Measurements from ENCODE around the gene SRSF3. TPM values are rescaled to one million over a fixed set of nuclear protein-coding genes. Genes with fewer than 3 reads are reported as not detected.
A peak's percentile ranks its signal among the peaks of the same experiment; 100 is the strongest.

The SRSF3 gene
- total and polyA plus RNA-seq, 9 of the 15 experiments (the other 6 are each of a cell fraction or from before 2014, with no cell fraction given), result 337 to 1,200 (median 518) TPM

- no TSS peak for BruUV-seq (replicated peaks)
- intact Hi-C loops (cut with micrococcal nuclease), result loop anchor here (5.0 to 10.0 kb wide), 2 partner anchors 85 to 388 kb away; partner anchors contain the start of gene FGD2
- no peak for FAIRE-seq
These were observed 22.8 kb downstream of the SRSF3 start for GRCh38 chr6:36616893-36617521.

More at GRCh38 chr6:36616893-36617521, 22.8 kb downstream of the SRSF3 start:
- Histone ChIP-seq H4K20me1 (replicated peaks; ENCODE audit: control insufficient read depth, insufficient read depth, low read length) (peaks cover 7% of the 10 kb centered on the region; the same call in 1 of the 2 replicates), H3K36me3 (ENCODE audit: control insufficient read depth, insufficient read depth, low read length) (peaks cover 9% of the 10 kb centered on the region; the same call in 2 of the 3 replicates), H3K9me1 (ENCODE audit: control insufficient read depth, insufficient read depth, low read length) (no peaks in the 10 kb centered on the region), H2AFZ (ENCODE audit: low read depth, low read length) (no peak overlapping the region), H3K9ac (ENCODE audit: insufficient read depth in 1 of 2, low read depth in 2 of 2, low read length in 2 of 2) (peak overlapping the region in 1 of 2 experiments; percentile 63; a peak in 1 of 4 replicates), H3K79me2 (ENCODE audit: control insufficient read depth, insufficient read depth, low read length) (no peaks in the 10 kb centered on the region), H3K4me1 (replicated peaks in 1 of 2; ENCODE audit: control insufficient read depth in 2 of 2, insufficient read depth in 2 of 2, low read length in 2 of 2) (peaks cover 6 to 9% of the 10 kb centered on the region in 2 experiments; a peak in 3 of 5 replicates), H3K4me2 (ENCODE audit: insufficient read depth, low read length) (no peak overlapping the region), H3K27ac (ENCODE audit: extremely low read depth, low read depth, low read length) (no peak overlapping the region), H3K27me3 (ENCODE audit: control insufficient read depth in 2 of 2, insufficient read depth in 2 of 2, low read length in 2 of 2) (no peaks in the 10 kb centered on the region; a peak in 1 of 5 replicates), H3K4me3 (no peak overlapping the region), H3K9me3 (replicated peaks; ENCODE audit: control insufficient read depth, insufficient read depth, low read depth, low read length) (no peaks in the 10 kb centered on the region)
- ATAC-seq, result no peak
- DNase-seq (ENCODE audit: extremely low read depth in 1 of 4, low spot score in 3 of 4), result no peak
- in situ Hi-C loops (cut with MboI), result loop anchor here (10.0 kb wide), 1 partner anchor 108 kb away; no protein-coding TSS in a partner anchor
- ChIA-PET CTCF (ENCODE audit: low intra/inter-chr PET ratio) (no interaction called here), POLR2A (interaction anchor here (0.6 to 2.7 kb wide), 3 partner anchors 8 to 131 kb away, joined by 3 to 20 read pairs (median 3); no protein-coding TSS in a partner anchor)
- 45% methylated on average over 5 of the region's 5 CpGs for WGBS (ENCODE audit: insufficient coverage, low coverage, missing lambda C conversion rate)
- TF ChIP-seq ZFPM2 (CRISPR knock-in tag; IDR thresholded peaks at IDR 0.05), result no peak
- TF ChIP-seq, protein P1, sequence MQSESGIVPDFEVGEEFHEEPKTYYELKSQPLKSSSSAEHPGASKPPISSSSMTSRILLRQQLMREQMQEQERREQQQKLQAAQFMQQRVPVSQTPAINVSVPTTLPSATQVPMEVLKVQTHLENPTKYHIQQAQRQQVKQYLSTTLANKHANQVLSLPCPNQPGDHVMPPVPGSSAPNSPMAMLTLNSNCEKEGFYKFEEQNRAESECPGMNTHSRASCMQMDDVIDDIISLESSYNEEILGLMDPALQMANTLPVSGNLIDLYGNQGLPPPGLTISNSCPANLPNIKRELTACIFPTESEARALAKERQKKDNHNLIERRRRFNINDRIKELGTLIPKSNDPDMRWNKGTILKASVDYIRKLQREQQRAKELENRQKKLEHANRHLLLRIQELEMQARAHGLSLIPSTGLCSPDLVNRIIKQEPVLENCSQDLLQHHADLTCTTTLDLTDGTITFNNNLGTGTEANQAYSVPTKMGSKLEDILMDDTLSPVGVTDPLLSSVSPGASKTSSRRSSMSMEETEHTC (IDR thresholded peaks at IDR 0.05), result no peak
- no peak for TF ChIP-seq CBX8 (IDR thresholded peaks at IDR 0.05; ENCODE audit: borderline replicate concordance, extremely low read depth, low read depth, low read length, poor library complexity, severe bottlenecking)
- no peak for TF ChIP-seq NUFIP1 (IDR thresholded peaks at IDR 0.05; ENCODE audit: partially characterized antibody)
- no peak for TF ChIP-seq ZNF511 (CRISPR knock-in tag; IDR thresholded peaks at IDR 0.05)
- no peak for TF ChIP-seq RBM25 (IDR thresholded peaks at IDR 0.05; ENCODE audit: low read depth, low read length, severe bottlenecking)
- no peak for TF ChIP-seq NCOR1 (IDR thresholded peaks at IDR 0.05)
- TF ChIP-seq ATF3 (IDR thresholded peaks at IDR 0.05), result no peak
- no peak for TF ChIP-seq ATF3 (CRISPR knock-in tag; conservative IDR thresholded peaks at IDR 0.05)
- TF ChIP-seq E2F3 (CRISPR knock-in tag; IDR thresholded peaks at IDR 0.05), result no peak
- no peak for TF ChIP-seq ZNF780A (CRISPR knock-in tag; IDR thresholded peaks at IDR 0.05)
- no peak for TF ChIP-seq ADNP (tag; IDR thresholded peaks at IDR 0.05)
- TF ChIP-seq, protein P2, sequence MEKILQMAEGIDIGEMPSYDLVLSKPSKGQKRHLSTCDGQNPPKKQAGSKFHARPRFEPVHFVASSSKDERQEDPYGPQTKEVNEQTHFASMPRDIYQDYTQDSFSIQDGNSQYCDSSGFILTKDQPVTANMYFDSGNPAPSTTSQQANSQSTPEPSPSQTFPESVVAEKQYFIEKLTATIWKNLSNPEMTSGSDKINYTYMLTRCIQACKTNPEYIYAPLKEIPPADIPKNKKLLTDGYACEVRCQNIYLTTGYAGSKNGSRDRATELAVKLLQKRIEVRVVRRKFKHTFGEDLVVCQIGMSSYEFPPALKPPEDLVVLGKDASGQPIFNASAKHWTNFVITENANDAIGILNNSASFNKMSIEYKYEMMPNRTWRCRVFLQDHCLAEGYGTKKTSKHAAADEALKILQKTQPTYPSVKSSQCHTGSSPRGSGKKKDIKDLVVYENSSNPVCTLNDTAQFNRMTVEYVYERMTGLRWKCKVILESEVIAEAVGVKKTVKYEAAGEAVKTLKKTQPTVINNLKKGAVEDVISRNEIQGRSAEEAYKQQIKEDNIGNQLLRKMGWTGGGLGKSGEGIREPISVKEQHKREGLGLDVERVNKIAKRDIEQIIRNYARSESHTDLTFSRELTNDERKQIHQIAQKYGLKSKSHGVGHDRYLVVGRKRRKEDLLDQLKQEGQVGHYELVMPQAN (IDR thresholded peaks at IDR 0.05; ENCODE audit: borderline replicate concordance), result no peak
- no peak for TF ChIP-seq DACH1 (IDR thresholded peaks at IDR 0.05; ENCODE audit: partially characterized antibody)
- TF ChIP-seq BCL6 (CRISPR knock-in tag; IDR thresholded peaks at IDR 0.05), result no peak
- TF ChIP-seq ZNF253 (CRISPR knock-in tag; conservative IDR thresholded peaks at IDR 0.05), result no peak
- no peak for TF ChIP-seq ZNF445 (CRISPR knock-in tag; IDR thresholded peaks at IDR 0.05; ENCODE audit: low read depth)
